Measurements from ENCODE around the gene NUDC. TPM values are rescaled to one million over a fixed set of nuclear protein-coding genes. Genes with fewer than 3 reads are reported as not detected.
A peak's percentile ranks its signal among the peaks of the same experiment; 100 is the strongest.

Gene NUDC
- total RNA-seq, 1 donor from 2014 or later = 60.8 TPM

- no peaks in the 10 kb centered on the region for H3K9me3 Mint-ChIP-seq (ENCODE audit: unreplicated experiment)
- H3K36me3 Mint-ChIP-seq (ENCODE audit: low read depth, unreplicated experiment) = peaks cover 17% of the 10 kb centered on the region
- no peaks in the 10 kb centered on the region for H3K4me1 Mint-ChIP-seq (ENCODE audit: unreplicated experiment)
- peaks cover 1% of the 10 kb centered on the region for H3K27me3 Mint-ChIP-seq (ENCODE audit: unreplicated experiment)
- TF ChIP-seq CTCF (IDR thresholded peaks at IDR 0.05; ENCODE audit: unreplicated experiment) = no peak
- DNase-seq (ENCODE audit: low spot score) = no peak
- no peak overlapping the region for H3K4me3 Mint-ChIP-seq (ENCODE audit: unreplicated experiment)
- H3K27ac Mint-ChIP-seq (ENCODE audit: unreplicated experiment) = no peak overlapping the region
These were observed 16.6 kb downstream of the NUDC start for GRCh38 chr1:26938004-26938658.

GRCh38 chr1:26938659-26939025, 17.1 kb downstream of the NUDC start:
- no peak for TF ChIP-seq CTCF (IDR thresholded peaks at IDR 0.05; ENCODE audit: unreplicated experiment)
- Mint-ChIP-seq H3K27me3 (ENCODE audit: unreplicated experiment) (peaks cover 1% of the 10 kb centered on the region), H3K9me3 (ENCODE audit: unreplicated experiment) (no peaks in the 10 kb centered on the region), H3K4me3 (ENCODE audit: unreplicated experiment) (peak overlapping the region; percentile 38), H3K4me1 (ENCODE audit: unreplicated experiment) (no peaks in the 10 kb centered on the region), H3K36me3 (ENCODE audit: low read depth, unreplicated experiment) (peaks cover 18% of the 10 kb centered on the region), H3K27ac (ENCODE audit: unreplicated experiment) (no peak overlapping the region)
- no peak for DNase-seq (ENCODE audit: low spot score)

GRCh38 chr1:26941311-26941710, 19.8 kb downstream of the NUDC start:
- peaks cover 22% of the 10 kb centered on the region for H3K36me3 Mint-ChIP-seq (ENCODE audit: low read depth, unreplicated experiment)
- peaks cover 1% of the 10 kb centered on the region for H3K27me3 Mint-ChIP-seq (ENCODE audit: unreplicated experiment)
- no peak for TF ChIP-seq CTCF (IDR thresholded peaks at IDR 0.05; ENCODE audit: unreplicated experiment)
- no peaks in the 10 kb centered on the region for H3K4me1 Mint-ChIP-seq (ENCODE audit: unreplicated experiment)
- no peak for DNase-seq (ENCODE audit: low spot score)
- H3K9me3 Mint-ChIP-seq (ENCODE audit: unreplicated experiment) = no peaks in the 10 kb centered on the region
- no peak overlapping the region for H3K4me3 Mint-ChIP-seq (ENCODE audit: unreplicated experiment)
- no peak overlapping the region for H3K27ac Mint-ChIP-seq (ENCODE audit: unreplicated experiment)

GRCh38 chr1:26942656-26943055, 21.1 kb downstream of the NUDC start:
- no peak overlapping the region for H3K27ac Mint-ChIP-seq (ENCODE audit: unreplicated experiment)
- H3K4me3 Mint-ChIP-seq (ENCODE audit: unreplicated experiment) = no peak overlapping the region
- no peaks in the 10 kb centered on the region for H3K9me3 Mint-ChIP-seq (ENCODE audit: unreplicated experiment)
- H3K4me1 Mint-ChIP-seq (ENCODE audit: unreplicated experiment) = no peaks in the 10 kb centered on the region
- no peak for TF ChIP-seq CTCF (IDR thresholded peaks at IDR 0.05; ENCODE audit: unreplicated experiment)
- peaks cover 22% of the 10 kb centered on the region for H3K36me3 Mint-ChIP-seq (ENCODE audit: low read depth, unreplicated experiment)
- DNase-seq (ENCODE audit: low spot score) = no peak
- peaks cover 1% of the 10 kb centered on the region for H3K27me3 Mint-ChIP-seq (ENCODE audit: unreplicated experiment)

GRCh38 chr1:26945138-26945537, 23.6 kb downstream of the NUDC start:
- Mint-ChIP-seq H3K4me3 (ENCODE audit: unreplicated experiment) (no peak overlapping the region), H3K27ac (ENCODE audit: unreplicated experiment) (no peak overlapping the region)

More at GRCh38 chr1:26945138-26945537, 23.6 kb downstream of the NUDC start:
- Mint-ChIP-seq H3K27me3 (ENCODE audit: unreplicated experiment) (peaks cover 1% of the 10 kb centered on the region), H3K9me3 (ENCODE audit: unreplicated experiment) (no peaks in the 10 kb centered on the region), H3K4me1 (ENCODE audit: unreplicated experiment) (no peaks in the 10 kb centered on the region), H3K36me3 (ENCODE audit: low read depth, unreplicated experiment) (peaks cover 22% of the 10 kb centered on the region)
- TF ChIP-seq CTCF (IDR thresholded peaks at IDR 0.05; ENCODE audit: unreplicated experiment) = no peak
- no peak for DNase-seq (ENCODE audit: low spot score)
